B cell (primary cell): ENCODE results near the gene TATDN2. TPM values are rescaled to one million over a fixed set of nuclear protein-coding genes. Genes with fewer than 3 reads are reported as not detected.

ENCODE experiments used
- ATAC-seq: fragments of 200-7000 bp; cut with Tn5 transposase; one replicate; pipeline ENCODE4 v1.10.0; 2021; ENCODE audit warnings: low read depth, mild to moderate bottlenecking, moderate number of reproducible peaks, moderate library complexity
- CTCF ChIA-PET: fragments of 350-600 bp; sonication (Branson Sonifier 250); formaldehyde crosslinking; loops from one replicate; lab custom pipeline; 2021; ENCODE audit warnings: antibody characterized with exemption, inconsistent platforms; lab: Charles Lee
- POLR2A ChIA-PET: fragments of 350-600 bp; sonication (Branson Sonifier 250); formaldehyde crosslinking; loops from one replicate; lab custom pipeline; 2021; ENCODE audit warnings: antibody characterized with exemption; lab: Charles Lee
- DNase-seq: peaks from one replicate; pipeline ENCODE4 v3.0.0; 2013
- H2AFZ ChIP-seq: 2 replicates; pipeline ENCODE4 v1.6.1; 2012; ENCODE audit warnings: mild to moderate bottlenecking, low read depth, low read length; ENCODE audit not compliant: insufficient read depth, poor library complexity, severe bottlenecking
- H3K27ac ChIP-seq, 2 donors: 1 replicate in 1 of 2; 2 replicates in 1 of 2; pipeline ENCODE4 v1.5.1; 2012 to 2013; ENCODE audit warnings: low read length in 2 of 2, mild to moderate bottlenecking in 2 of 2, moderate library complexity in 1 of 2
- H3K27me3 ChIP-seq, 4 experiments: fragments of 200-600 bp in 1 of 4; sonication (generic) in 1 of 4; replicated peaks in 1 of 4; 1 replicate in 2 of 4; 2 replicates in 2 of 4; pipeline versions ENCODE4 v1.6.1 to v1.7.0; 2013 to 2016; ENCODE audit warnings: low read length in 3 of 4, mild to moderate bottlenecking in 2 of 4, mixed read lengths in 1 of 4, moderate library complexity in 1 of 4; ENCODE audit not compliant: insufficient read depth in 4 of 4, control insufficient read depth in 3 of 4; ENCODE audit errors: control extremely low read depth in 1 of 4
- H3K36me3 ChIP-seq, 2 experiments: replicated peaks in 1 of 2; 1 replicate in 1 of 2; 2 replicates in 1 of 2; pipeline versions ENCODE4 v1.6.1 to v1.7.1; 2013; ENCODE audit warnings: low read length in 1 of 2; ENCODE audit not compliant: insufficient read depth in 2 of 2, control insufficient read depth in 1 of 2; ENCODE audit errors: control extremely low read depth in 1 of 2, extremely low read depth in 1 of 2
- H3K4me1 ChIP-seq, 2 donors: fragments of 200-600 bp in 1 of 2; sonication (generic) in 1 of 2; 1 replicate in 1 of 2; 2 replicates in 1 of 2; pipeline versions ENCODE4 v1.5.1 to v1.6.1; 2013 to 2017; ENCODE audit warnings: low read length in 2 of 2; ENCODE audit not compliant: control insufficient read depth in 2 of 2, insufficient read depth in 2 of 2
- H3K4me2 ChIP-seq: replicated peaks from 2 replicates; pipeline ENCODE3; 2012; ENCODE audit warnings: mild to moderate bottlenecking, low read depth, low read length; ENCODE audit not compliant: poor library complexity, severe bottlenecking
- H3K4me3 ChIP-seq, 5 experiments: fragments of 200-600 bp in 1 of 5; sonication (generic) in 1 of 5; 1 replicate in 3 of 5; 2 replicates in 2 of 5; pipeline versions ENCODE4 v1.5.1 to v1.7.0; 2011 to 2016; ENCODE audit warnings: low read length in 4 of 5, mild to moderate bottlenecking in 4 of 5, low read depth in 2 of 5, control low read depth in 1 of 5, moderate library complexity in 1 of 5; ENCODE audit not compliant: insufficient read depth in 1 of 5; ENCODE audit errors: control extremely low read depth in 1 of 5, extremely low read depth in 1 of 5
- H3K79me2 ChIP-seq: fragments of 200-600 bp; sonication (generic); one replicate; pipeline ENCODE4 v1.6.0; 2016; ENCODE audit warnings: low read length; ENCODE audit not compliant: control insufficient read depth, insufficient read depth
- H3K9ac ChIP-seq: fragments of 200-600 bp; sonication (generic); 2 replicates; pipeline ENCODE4 v1.6.1; 2017; ENCODE audit warnings: mild to moderate bottlenecking, low read length, moderate library complexity
- H3K9me3 ChIP-seq, 3 donors: one replicate each; pipeline versions ENCODE4 v1.6.1 to v1.7.1; 2013; ENCODE audit warnings: low read length in 2 of 3; ENCODE audit not compliant: control insufficient read depth in 2 of 3, insufficient read depth in 1 of 3; ENCODE audit errors: control extremely low read depth in 1 of 3
- H4K20me1 ChIP-seq: 2 replicates; pipeline ENCODE4 v1.6.0; 2012; ENCODE audit warnings: mild to moderate bottlenecking, low read length; ENCODE audit not compliant: insufficient read depth, control insufficient read depth, poor library complexity, severe bottlenecking
- H3K27ac Mint-ChIP-seq: one replicate; pipeline ENCODE4 v1.8.0; 2021; ENCODE audit warnings: mixed read lengths
- H3K27me3 Mint-ChIP-seq: one replicate; pipeline ENCODE4 v1.8.0; 2021; ENCODE audit warnings: mixed read lengths
- H3K4me1 Mint-ChIP-seq: one replicate; pipeline ENCODE4 v1.8.0; 2021; ENCODE audit warnings: mixed read lengths
- H3K4me3 Mint-ChIP-seq: one replicate; pipeline ENCODE4 v1.8.0; 2021; ENCODE audit warnings: mixed read lengths
- H3K9me3 Mint-ChIP-seq: one replicate; pipeline ENCODE4 v1.8.0; 2022; ENCODE audit warnings: mixed read lengths; ENCODE audit not compliant: insufficient read depth
- EZH2 ChIP-seq: IDR thresholded peaks from 2 replicates; pipeline ENCODE4 v1.6.1; 2012; ENCODE audit warnings: borderline replicate concordance, low read depth, mild to moderate bottlenecking, moderate library complexity, low read length; ENCODE audit not compliant: insufficient read depth, poor library complexity, severe bottlenecking
- WGBS: methylation state at CpG from one replicate; pipeline ENCODE4 v1.1.5; 2013; ENCODE audit warnings: missing lambda C conversion rate; ENCODE audit not compliant: insufficient coverage; 5-methylcytosine and 5-hydroxymethylcytosine counted together
- intact Hi-C: fragments of 100-400 bp; cut with micrococcal nuclease; formaldehyde crosslinking; loops from one replicate; pipeline ENCODE4 v1.10.0; 2022
- polyA plus RNA-seq: library from polyadenylated mRNA; depleted of rRNA; stranded (reverse); fragments of >200 nt; gene quantifications from 2 replicates; pipeline ENCODE4 v1.2.3, GENCODE V29; 2012
- total RNA-seq, 2 donors: library from RNA; stranded (reverse); fragments of 120-200 nt in 1 of 2; gene quantifications; 1 replicate in 1 of 2; 2 replicates in 1 of 2; pipeline versions ENCODE4 v1.2.3 to v1.2.4, GENCODE V29; 2013 to 2022
- TF ChIP-seq, protein P1 (sequence below): fragments of 200-600 bp; IDR thresholded peaks from one replicate; pipeline ENCODE4 v1.8.0; 2022; ENCODE audit warnings: antibody characterized with exemption, mild to moderate bottlenecking

The TATDN2 gene
- total and polyA plus RNA-seq, 2 donors (not counting 1 experiment from before 2014, with no cell fraction given), result 24.7 to 62.9 TPM

DNA sequence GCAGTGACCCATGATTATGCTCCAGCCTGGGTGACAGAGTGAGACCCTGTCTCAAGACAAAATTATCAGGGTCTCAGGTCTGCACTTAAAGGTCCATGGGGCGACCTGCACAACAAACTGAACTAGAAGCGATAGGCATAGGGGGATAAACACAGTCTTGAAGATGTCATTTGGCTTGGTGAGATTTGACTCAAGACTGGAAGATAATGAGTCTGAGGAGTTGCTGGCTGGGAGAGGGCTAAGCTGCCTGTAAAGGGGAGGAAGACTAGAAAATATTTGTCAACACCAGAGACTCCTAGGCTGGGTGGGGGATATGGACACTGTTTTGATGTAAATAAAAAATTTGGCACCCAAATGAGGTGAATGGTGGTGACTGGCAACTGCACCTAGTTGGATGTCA, 24.7 kb downstream of the TATDN2 start:
- H3K4me3 Mint-ChIP-seq, result peak overlapping the region; percentile 4
- Histone ChIP-seq H3K36me3 (peaks cover 5 to 76% of the 10 kb centered on the region in 2 experiments), H3K27me3 (no peaks in the 10 kb centered on the region), H3K9ac (peak overlapping the region; percentile 6), H2AFZ (no peak overlapping the region), H3K79me2 (peaks cover 80% of the 10 kb centered on the region), H3K4me3 (no peak overlapping the region), H3K9me3 (no peaks in the 10 kb centered on the region), H3K27ac (peak overlapping the region in 1 of 2 donors; percentile 36), H3K4me1 (peaks cover 19% of the 10 kb centered on the region in 2 donors), H3K4me2 (peak overlapping the region; percentile 32), H4K20me1 (peaks cover 80% of the 10 kb centered on the region)
- POLR2A ChIA-PET, result no interaction called here
- ATAC-seq (no peak), DNase-seq (no peak)
- TF ChIP-seq, protein P1, sequence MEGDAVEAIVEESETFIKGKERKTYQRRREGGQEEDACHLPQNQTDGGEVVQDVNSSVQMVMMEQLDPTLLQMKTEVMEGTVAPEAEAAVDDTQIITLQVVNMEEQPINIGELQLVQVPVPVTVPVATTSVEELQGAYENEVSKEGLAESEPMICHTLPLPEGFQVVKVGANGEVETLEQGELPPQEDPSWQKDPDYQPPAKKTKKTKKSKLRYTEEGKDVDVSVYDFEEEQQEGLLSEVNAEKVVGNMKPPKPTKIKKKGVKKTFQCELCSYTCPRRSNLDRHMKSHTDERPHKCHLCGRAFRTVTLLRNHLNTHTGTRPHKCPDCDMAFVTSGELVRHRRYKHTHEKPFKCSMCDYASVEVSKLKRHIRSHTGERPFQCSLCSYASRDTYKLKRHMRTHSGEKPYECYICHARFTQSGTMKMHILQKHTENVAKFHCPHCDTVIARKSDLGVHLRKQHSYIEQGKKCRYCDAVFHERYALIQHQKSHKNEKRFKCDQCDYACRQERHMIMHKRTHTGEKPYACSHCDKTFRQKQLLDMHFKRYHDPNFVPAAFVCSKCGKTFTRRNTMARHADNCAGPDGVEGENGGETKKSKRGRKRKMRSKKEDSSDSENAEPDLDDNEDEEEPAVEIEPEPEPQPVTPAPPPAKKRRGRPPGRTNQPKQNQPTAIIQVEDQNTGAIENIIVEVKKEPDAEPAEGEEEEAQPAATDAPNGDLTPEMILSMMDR, result no peak
- TF ChIP-seq EZH2, result no peak
- H3K27me3 Mint-ChIP-seq, result no peaks in the 10 kb centered on the region
- no peaks in the 10 kb centered on the region for H3K9me3 Mint-ChIP-seq
- CTCF ChIA-PET, result interaction anchor here (1.4 kb wide), 1 partner anchor 11 kb away, joined by 4 read pairs; no protein-coding TSS in a partner anchor
- intact Hi-C loops, result no loop called here
- 92% methylated on average over 2 of the region's 2 CpGs for WGBS
- H3K27ac Mint-ChIP-seq, result peak overlapping the region; percentile 21
- H3K4me1 Mint-ChIP-seq, result peaks cover 25% of the 10 kb centered on the region

DNA sequence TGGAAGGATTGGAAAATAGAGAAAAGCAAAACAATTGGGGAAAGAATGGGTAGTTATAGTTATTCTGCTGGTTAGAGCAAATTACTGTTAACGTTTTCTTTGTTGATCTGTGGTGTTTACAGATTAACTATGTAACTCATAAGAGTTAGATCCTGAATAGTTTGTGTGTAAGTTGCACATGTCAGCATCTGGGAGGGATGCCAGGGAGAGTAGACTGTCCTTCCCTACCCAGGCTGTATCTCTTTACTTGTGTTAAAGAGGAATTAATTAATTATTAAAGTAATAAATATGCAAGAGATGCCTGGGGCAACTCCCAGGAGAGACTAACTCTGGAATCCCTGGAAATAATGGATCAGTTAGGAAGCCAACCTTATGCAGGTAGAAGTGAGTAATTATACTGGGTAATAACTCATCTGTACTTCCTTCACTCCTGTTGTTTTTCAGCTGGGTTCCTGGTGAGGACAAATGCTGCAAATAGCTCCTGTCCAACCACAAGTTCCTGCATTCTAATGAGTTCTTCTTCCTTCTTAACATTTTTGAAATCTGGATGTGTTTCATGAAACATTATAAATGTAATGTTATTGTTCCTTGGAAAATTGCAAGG, 25.5 kb downstream of the TATDN2 start:
- Histone ChIP-seq H3K9me3 (no peaks in the 10 kb centered on the region), H3K4me2 (peak overlapping the region; percentile 15), H3K9ac (no peak overlapping the region), H3K27ac (no peak overlapping the region), H4K20me1 (peaks cover 76% of the 10 kb centered on the region), H3K27me3 (no peaks in the 10 kb centered on the region), H2AFZ (no peak overlapping the region), H3K36me3 (peaks cover 2 to 76% of the 10 kb centered on the region in 2 experiments), H3K4me1 (peaks cover 19% of the 10 kb centered on the region in 2 donors), H3K79me2 (peaks cover 71% of the 10 kb centered on the region), H3K4me3 (no peak overlapping the region)
- ATAC-seq (no peak), DNase-seq (no peak)
- intact Hi-C loops, result no loop called here
- Mint-ChIP-seq H3K4me3 (peak overlapping the region; percentile 18), H3K4me1 (peaks cover 22% of the 10 kb centered on the region), H3K27ac (peak overlapping the region; percentile 54), H3K9me3 (no peaks in the 10 kb centered on the region), H3K27me3 (no peaks in the 10 kb centered on the region)
- TF ChIP-seq, protein P1, result no peak
- no peak for TF ChIP-seq EZH2
- WGBS, result 33% methylated on average over 1 of the region's 1 CpG
- ChIA-PET CTCF (interaction anchor here (1.0 kb wide), 1 partner anchor 10 kb away, joined by 3 read pairs; no protein-coding TSS in a partner anchor), POLR2A (no interaction called here)
